HEK293 (cell line): ENCODE results near the gene EBLN2.

ENCODE experiments used
- KLF16 ChIP-seq: fragments of 450-650 bp; formaldehyde crosslinking; IDR thresholded peaks from 2 replicates; pipeline ENCODE4 v1.5.1; 2017; ENCODE audit warnings: missing biosample characterization, missing genetic modification characterization
- KLF9 ChIP-seq: fragments of 450-650 bp; formaldehyde crosslinking; IDR thresholded peaks from 2 replicates; pipeline ENCODE4 v1.5.1; 2016; ENCODE audit warnings: missing biosample characterization, missing genetic modification characterization, low read depth
- RBAK ChIP-seq: fragments of 450-650 bp; formaldehyde crosslinking; IDR thresholded peaks from 2 replicates; pipeline ENCODE4 v1.5.1; 2016; ENCODE audit warnings: missing biosample characterization, missing genetic modification characterization
- SCRT1 ChIP-seq: fragments of 450-650 bp; formaldehyde crosslinking; IDR thresholded peaks from 2 replicates; pipeline ENCODE4 v1.5.1; 2016; ENCODE audit warnings: missing biosample characterization, missing genetic modification characterization, borderline replicate concordance
- SCRT2 ChIP-seq: fragments of 450-650 bp; formaldehyde crosslinking; IDR thresholded peaks from 2 replicates; pipeline ENCODE4 v1.5.1; 2016; ENCODE audit warnings: missing biosample characterization, missing genetic modification characterization
- ZBTB20 ChIP-seq: fragments of 450-650 bp; formaldehyde crosslinking; IDR thresholded peaks from 2 replicates; pipeline ENCODE4 v1.5.1; 2016; ENCODE audit warnings: missing biosample characterization, missing genetic modification characterization
- ZNF16 ChIP-seq: fragments of 450-650 bp; formaldehyde crosslinking; IDR thresholded peaks from 2 replicates; pipeline ENCODE4 v1.5.1; 2016; ENCODE audit warnings: low read depth, missing biosample characterization, missing genetic modification characterization
- ZNF274 ChIP-seq, 2 experiments: fragments of 200-500 bp in 1 of 2; fragments of 450-650 bp in 1 of 2; sonication (Bioruptor generic) in 1 of 2; formaldehyde crosslinking in 1 of 2; IDR thresholded peaks; 2 replicates each; pipeline versions ENCODE4 v1.5.1 to v1.6.1; 2014 to 2016; ENCODE audit warnings: borderline replicate concordance in 1 of 2, inconsistent platforms in 1 of 2, low read length in 1 of 2, missing biosample characterization in 1 of 2, missing genetic modification characterization in 1 of 2
- ZNF560 ChIP-seq: fragments of 450-650 bp; formaldehyde crosslinking; IDR thresholded peaks from 2 replicates; pipeline ENCODE4 v1.5.1; 2017; ENCODE audit warnings: missing biosample characterization, missing genetic modification characterization, borderline replicate concordance
- ZNF701 ChIP-seq: fragments of 450-650 bp; formaldehyde crosslinking; IDR thresholded peaks from 2 replicates; pipeline ENCODE4 v1.5.1; 2016; ENCODE audit warnings: missing biosample characterization, missing genetic modification characterization
- TF ChIP-seq, protein P1 (sequence below): fragments of 450-650 bp; formaldehyde crosslinking; IDR thresholded peaks from 2 replicates; pipeline ENCODE4 v1.5.1; 2016; ENCODE audit warnings: missing biosample characterization, missing genetic modification characterization
- TF ChIP-seq, protein P2 (sequence below): fragments of 450-650 bp; formaldehyde crosslinking; IDR thresholded peaks from 2 replicates; pipeline ENCODE4 v1.5.1; 2017; ENCODE audit warnings: missing biosample characterization, missing genetic modification characterization

DNA sequence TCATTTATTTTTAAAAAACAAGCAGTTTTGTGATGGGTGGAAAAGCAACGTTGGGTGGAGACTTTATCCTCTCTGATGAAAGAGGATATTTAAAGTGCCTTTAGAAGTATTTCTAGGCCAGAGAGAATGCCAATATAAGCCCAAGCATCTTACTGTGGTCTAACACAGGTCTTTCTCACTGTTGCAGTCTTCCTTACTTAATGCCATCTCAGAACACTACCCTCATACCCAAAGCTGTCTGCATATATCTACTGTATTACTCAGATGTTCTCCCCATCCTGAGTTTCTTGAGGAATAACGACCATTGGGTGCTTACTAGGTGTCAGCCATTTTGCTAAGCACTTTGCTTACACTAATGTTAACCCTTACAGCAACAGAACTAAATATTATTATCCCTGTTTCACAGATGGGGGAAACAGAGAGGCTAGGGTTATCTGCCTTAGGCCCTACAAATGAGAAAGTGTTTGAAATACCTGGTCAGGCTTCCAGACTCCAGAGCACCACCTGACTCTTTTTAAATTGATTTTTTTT is 29.8 kb upstream of the EBLN2 start:
- TF ChIP-seq ZNF274 (IDR thresholded peaks at IDR 0.05; ENCODE audit: low read length) (no peak), ZNF274 (tag by site-specific recombination; IDR thresholded peaks at IDR 0.05; ENCODE audit: borderline replicate concordance) (no peak), ZNF16 (tag by site-specific recombination) (no peak), SCRT1 (tag by site-specific recombination) (no peak), KLF16 (tag by site-specific recombination) (no peak), ZBTB20 (tag by site-specific recombination) (no peak), KLF9 (tag by site-specific recombination) (no peak), ZNF560 (tag by site-specific recombination) (no peak), ZNF701 (tag by site-specific recombination) (no peak), SCRT2 (tag by site-specific recombination) (no peak), RBAK (no peak)
- TF ChIP-seq, protein P1, sequence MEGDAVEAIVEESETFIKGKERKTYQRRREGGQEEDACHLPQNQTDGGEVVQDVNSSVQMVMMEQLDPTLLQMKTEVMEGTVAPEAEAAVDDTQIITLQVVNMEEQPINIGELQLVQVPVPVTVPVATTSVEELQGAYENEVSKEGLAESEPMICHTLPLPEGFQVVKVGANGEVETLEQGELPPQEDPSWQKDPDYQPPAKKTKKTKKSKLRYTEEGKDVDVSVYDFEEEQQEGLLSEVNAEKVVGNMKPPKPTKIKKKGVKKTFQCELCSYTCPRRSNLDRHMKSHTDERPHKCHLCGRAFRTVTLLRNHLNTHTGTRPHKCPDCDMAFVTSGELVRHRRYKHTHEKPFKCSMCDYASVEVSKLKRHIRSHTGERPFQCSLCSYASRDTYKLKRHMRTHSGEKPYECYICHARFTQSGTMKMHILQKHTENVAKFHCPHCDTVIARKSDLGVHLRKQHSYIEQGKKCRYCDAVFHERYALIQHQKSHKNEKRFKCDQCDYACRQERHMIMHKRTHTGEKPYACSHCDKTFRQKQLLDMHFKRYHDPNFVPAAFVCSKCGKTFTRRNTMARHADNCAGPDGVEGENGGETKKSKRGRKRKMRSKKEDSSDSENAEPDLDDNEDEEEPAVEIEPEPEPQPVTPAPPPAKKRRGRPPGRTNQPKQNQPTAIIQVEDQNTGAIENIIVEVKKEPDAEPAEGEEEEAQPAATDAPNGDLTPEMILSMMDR (tag by site-specific recombination): no peak
- TF ChIP-seq, protein P2, sequence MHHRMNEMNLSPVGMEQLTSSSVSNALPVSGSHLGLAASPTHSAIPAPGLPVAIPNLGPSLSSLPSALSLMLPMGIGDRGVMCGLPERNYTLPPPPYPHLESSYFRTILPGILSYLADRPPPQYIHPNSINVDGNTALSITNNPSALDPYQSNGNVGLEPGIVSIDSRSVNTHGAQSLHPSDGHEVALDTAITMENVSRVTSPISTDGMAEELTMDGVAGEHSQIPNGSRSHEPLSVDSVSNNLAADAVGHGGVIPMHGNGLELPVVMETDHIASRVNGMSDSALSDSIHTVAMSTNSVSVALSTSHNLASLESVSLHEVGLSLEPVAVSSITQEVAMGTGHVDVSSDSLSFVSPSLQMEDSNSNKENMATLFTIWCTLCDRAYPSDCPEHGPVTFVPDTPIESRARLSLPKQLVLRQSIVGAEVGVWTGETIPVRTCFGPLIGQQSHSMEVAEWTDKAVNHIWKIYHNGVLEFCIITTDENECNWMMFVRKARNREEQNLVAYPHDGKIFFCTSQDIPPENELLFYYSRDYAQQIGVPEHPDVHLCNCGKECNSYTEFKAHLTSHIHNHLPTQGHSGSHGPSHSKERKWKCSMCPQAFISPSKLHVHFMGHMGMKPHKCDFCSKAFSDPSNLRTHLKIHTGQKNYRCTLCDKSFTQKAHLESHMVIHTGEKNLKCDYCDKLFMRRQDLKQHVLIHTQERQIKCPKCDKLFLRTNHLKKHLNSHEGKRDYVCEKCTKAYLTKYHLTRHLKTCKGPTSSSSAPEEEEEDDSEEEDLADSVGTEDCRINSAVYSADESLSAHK: no peak
